ENCODE results near the gene AADACL3.

The AADACL3 gene

DNA sequence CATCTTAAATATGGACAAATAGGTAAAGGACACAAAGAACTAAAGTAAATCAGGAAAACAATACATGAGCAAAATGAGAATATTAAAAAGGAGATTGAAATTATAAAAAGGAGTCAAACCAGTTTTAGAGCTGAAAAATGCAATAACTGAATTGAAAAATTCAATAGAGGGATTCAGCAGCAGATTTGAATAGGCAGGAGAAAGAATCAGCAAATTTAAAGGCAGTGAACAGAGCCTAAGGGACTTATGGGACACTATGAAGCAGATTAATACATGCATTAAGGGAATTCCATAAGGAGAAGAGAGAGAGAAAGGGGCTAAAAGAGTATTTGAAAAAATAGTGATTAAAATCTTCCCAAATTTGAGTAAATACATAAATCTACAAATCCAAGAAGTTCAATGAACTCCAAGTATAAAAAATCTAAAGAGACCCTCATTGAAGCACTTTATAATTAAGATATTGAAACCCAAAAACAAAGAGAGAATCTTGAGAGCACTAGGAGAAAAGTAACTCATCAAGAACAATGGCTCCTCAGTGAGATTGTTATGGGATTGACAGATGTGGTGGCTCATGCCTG lies 33.0 kb downstream of the AADACL3 start:
- TF ChIP-seq, protein P1, sequence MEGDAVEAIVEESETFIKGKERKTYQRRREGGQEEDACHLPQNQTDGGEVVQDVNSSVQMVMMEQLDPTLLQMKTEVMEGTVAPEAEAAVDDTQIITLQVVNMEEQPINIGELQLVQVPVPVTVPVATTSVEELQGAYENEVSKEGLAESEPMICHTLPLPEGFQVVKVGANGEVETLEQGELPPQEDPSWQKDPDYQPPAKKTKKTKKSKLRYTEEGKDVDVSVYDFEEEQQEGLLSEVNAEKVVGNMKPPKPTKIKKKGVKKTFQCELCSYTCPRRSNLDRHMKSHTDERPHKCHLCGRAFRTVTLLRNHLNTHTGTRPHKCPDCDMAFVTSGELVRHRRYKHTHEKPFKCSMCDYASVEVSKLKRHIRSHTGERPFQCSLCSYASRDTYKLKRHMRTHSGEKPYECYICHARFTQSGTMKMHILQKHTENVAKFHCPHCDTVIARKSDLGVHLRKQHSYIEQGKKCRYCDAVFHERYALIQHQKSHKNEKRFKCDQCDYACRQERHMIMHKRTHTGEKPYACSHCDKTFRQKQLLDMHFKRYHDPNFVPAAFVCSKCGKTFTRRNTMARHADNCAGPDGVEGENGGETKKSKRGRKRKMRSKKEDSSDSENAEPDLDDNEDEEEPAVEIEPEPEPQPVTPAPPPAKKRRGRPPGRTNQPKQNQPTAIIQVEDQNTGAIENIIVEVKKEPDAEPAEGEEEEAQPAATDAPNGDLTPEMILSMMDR (IDR thresholded peaks at IDR 0.05; ENCODE audit: control insufficient read depth, insufficient read depth, low read depth, low read length, missing control alignments), result no peak
- DNase-seq (ENCODE audit: low read depth), result no peak
- H3K4me3 ChIP-seq (ENCODE audit: control insufficient read depth, low read depth, low read length), result no peak overlapping the region

DNA sequence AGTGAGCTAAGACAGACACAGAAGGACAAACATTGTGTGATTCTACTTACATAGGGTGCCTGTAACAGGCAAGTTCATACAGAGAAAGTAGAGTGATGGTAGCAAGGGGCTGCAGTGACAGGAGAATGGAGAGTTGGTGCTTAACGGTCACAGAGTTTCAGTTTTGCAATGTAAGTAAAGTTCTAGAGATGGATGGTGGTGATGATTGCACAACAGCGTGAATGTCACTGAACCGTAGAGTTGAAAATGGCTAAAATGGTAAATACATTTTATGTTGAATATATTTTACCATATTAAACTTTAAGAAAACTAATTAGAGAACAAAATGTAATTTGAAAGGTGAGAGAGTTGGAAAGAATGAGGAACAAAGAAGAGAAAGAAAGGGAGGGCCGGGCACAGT lies 38.8 kb downstream of the AADACL3 start:
- no peak for DNase-seq (ENCODE audit: low read depth)
- TF ChIP-seq, protein P1 (IDR thresholded peaks at IDR 0.05; ENCODE audit: control insufficient read depth, insufficient read depth, low read depth, low read length, missing control alignments), result no peak
- no peak overlapping the region for H3K4me3 ChIP-seq (ENCODE audit: control insufficient read depth, low read depth, low read length)

DNA sequence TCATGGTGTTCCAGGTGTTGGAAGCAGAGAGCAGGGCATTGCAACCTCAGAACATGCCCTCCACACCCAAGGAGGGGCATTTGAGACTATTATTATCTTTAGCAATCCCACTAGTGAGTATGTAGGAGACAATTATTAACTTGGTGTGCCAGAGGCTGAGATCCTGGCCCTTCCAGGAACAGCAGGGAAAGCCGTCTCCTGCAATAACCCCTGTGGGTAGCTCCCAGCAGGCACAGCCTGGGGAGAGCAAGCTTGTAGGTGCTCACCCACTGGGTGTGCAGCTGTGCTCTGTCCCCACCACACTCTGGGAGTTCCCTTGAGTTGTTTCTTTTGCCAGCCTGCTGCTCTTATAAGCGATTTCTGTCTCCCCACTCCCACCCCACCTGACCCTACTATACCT lies 40.4 kb downstream of the AADACL3 start:
- TF ChIP-seq, protein P1 (IDR thresholded peaks at IDR 0.05; ENCODE audit: control insufficient read depth, insufficient read depth, low read depth, low read length, missing control alignments), result no peak
- DNase-seq (ENCODE audit: low read depth), result no peak
- no peak overlapping the region for H3K4me3 ChIP-seq (ENCODE audit: control insufficient read depth, low read depth, low read length)

DNA sequence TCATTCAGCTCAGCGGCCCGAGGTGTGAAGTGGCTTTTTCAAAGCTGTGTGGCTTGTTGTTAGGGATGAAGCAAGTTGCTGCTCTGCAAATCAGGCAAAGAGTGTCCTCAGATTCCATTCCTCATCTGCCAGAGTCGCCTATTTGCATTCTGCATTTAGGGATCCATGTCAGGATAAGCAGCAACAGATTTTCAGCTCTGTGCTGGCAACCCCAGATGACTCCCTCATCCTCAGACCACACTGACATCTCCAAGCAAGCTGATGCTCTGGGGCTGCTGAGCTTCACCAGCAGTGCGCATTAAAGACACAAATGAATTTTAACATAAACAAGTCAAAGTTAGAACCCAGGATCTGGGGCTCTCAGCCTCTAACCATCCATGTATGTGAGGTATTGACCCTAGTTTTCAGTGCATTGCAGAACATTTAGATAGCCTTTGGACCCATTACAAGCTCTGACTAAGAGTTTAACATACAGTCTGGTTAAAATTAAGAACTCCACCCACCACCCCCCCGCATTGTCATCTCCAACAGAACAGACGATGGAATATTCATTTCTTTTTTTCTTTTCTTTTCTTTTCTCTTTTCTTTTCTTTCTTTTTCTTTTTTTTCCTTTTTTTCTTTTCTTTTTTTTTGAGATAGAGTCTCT lies 41.0 kb downstream of the AADACL3 start:
- TF ChIP-seq, protein P1 (IDR thresholded peaks at IDR 0.05; ENCODE audit: control insufficient read depth, insufficient read depth, low read depth, low read length, missing control alignments), result no peak
- no peak for DNase-seq (ENCODE audit: low read depth)
- H3K4me3 ChIP-seq (ENCODE audit: control insufficient read depth, low read depth, low read length), result no peak overlapping the region

DNA sequence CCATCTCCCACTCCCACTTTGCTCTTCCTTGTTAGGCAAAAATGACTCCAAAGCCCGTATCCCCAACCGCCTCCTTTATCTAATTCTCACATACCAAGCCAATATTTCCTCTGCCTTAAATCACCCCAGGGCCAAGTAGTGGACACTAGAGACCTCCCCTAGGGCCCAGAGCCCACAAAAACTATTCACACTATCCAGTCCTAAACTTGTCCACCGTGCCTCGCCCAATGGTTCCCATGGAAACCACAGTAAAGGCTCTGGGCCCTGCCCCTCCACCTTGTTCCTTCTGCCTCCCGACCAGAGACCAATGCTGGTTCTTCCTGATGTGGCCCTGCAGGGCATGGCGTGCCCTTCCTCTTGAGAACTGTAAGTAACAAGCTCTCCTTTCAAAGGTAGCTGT lies 41.9 kb downstream of the AADACL3 start:
- no peak for DNase-seq (ENCODE audit: low read depth)
- TF ChIP-seq, protein P1 (IDR thresholded peaks at IDR 0.05; ENCODE audit: control insufficient read depth, insufficient read depth, low read depth, low read length, missing control alignments), result no peak
- no peak overlapping the region for H3K4me3 ChIP-seq (ENCODE audit: control insufficient read depth, low read depth, low read length)

DNA sequence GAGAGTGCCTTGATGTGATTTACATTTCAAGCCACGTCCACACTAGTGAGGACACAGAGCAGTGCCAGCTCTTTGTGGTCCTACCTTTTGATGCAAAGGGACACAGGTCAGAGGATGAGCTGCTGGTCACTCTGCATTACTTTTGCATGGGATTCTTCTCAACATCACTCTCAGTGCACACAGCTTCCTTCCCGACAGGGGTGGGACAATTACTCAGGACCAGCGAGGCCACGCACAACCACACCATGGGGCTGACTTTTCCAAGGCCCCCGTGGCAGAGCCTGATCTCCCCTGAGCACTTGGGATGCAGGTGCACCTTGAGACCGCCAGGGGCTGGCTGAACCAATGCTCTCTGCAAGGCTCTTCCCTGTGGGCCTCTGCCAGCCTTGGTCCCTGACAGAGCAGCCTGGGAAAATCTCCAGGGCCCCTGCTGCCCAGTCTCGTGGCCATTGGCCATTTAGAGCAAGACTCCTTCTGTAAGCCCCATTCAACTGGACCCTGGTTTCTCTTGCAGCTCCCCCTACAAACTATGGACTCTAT lies 44.4 kb downstream of the AADACL3 start:
- no peak overlapping the region for H3K4me3 ChIP-seq (ENCODE audit: control insufficient read depth, low read depth, low read length)
- TF ChIP-seq, protein P1 (IDR thresholded peaks at IDR 0.05; ENCODE audit: control insufficient read depth, insufficient read depth, low read depth, low read length, missing control alignments), result no peak
- no peak for DNase-seq (ENCODE audit: low read depth)
